ENCODE results near the gene ACSM6.
"Not testable (repeated sequence)": the region's sequence is repeated elsewhere in the genome, so short reads cannot be mapped to it uniquely, and the experiment has no call there.

The ACSM6 gene

DNA sequence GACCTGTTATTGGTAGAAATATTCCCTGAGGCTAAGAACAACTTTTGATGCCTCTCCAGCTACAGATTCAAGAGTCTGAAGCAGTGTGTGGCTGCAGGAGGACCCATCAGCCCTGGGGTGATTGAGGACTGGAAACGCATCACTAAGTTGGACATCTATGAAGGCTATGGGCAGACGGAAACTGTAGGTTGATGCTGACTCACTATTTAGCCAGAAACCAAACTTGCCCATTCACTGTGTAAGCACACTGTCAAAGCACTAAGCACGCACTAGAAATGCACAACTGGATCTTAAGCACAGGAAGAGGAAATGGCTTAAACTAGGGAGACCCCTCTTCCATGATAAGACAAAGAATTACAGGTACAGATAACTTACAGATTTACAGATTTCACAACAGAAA, 20.8 kb downstream of the ACSM6 start:
- DNase-seq (ENCODE audit: low read depth) = no peak

- DNase-seq (ENCODE audit: low read depth) = no peak
Observed at GRCh38 chr10:95217476-95217875, 23.4 kb downstream of the ACSM6 start.

- DNase-seq (ENCODE audit: low read depth) = no peak
Observed at GRCh38 chr10:95220539-95220938, 26.5 kb downstream of the ACSM6 start.

- peak; percentile 59 for DNase-seq (ENCODE audit: low read depth)
Observed at GRCh38 chr10:95221124-95221523, 27.1 kb downstream of the ACSM6 start.

DNA sequence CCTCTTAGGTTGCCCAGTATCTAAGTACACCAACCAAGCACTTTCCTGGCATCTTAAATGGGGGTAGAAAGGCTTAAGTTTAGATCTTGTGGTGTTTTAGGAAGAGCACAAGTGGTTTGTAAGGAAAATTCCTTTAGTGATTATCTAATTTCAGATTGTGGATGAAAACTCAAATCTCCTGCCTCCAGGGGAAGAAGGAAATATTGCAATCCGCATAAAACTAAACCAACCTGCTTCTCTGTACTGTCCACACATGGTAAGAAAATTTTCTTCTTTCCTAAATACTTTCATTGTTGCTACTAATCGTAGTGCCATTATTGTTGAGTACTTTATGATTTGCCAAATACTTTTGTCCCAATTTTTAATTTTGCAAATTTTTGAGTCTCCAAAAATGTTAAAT, 31.1 kb downstream of the ACSM6 start:
- DNase-seq (ENCODE audit: low read depth) = no peak

DNA sequence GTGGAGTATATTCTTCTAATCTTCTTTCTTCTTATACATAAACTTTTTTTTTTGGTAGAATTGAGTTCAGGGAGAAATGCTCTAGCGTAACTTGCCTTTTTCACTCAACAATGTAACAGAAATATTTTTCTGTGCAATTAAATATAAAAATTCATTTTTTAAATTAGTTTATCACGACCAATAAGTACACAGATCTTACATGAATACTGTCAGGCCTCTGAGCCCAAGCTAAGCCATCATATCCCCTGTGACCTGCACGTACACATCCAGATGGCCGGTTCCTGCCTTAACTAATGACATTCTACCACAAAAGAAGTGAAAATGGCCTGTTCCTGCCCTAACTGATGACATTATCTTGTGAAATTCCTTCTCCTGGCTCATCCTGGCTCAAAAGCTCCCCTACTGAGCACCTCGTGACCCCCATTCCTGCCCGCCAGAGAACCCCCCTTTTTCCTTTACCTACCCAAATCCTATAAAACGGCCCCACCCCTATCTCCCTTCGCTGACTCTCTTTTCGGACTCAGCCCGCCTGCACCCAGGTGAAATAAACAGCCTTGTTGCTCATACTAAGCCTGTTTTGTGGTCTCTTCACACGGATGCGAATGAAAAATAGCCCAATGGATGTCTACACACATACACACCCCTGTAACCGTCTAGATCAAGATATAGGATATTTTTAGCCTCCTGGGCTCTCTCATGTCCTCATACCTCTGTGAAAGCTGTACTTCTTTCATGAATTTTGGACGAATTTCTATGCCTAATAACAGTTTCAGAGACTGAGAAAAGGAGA, 35.1 kb downstream of the ACSM6 start:
- DNase-seq (ENCODE audit: low read depth) = not testable (repeated sequence)

DNA sequence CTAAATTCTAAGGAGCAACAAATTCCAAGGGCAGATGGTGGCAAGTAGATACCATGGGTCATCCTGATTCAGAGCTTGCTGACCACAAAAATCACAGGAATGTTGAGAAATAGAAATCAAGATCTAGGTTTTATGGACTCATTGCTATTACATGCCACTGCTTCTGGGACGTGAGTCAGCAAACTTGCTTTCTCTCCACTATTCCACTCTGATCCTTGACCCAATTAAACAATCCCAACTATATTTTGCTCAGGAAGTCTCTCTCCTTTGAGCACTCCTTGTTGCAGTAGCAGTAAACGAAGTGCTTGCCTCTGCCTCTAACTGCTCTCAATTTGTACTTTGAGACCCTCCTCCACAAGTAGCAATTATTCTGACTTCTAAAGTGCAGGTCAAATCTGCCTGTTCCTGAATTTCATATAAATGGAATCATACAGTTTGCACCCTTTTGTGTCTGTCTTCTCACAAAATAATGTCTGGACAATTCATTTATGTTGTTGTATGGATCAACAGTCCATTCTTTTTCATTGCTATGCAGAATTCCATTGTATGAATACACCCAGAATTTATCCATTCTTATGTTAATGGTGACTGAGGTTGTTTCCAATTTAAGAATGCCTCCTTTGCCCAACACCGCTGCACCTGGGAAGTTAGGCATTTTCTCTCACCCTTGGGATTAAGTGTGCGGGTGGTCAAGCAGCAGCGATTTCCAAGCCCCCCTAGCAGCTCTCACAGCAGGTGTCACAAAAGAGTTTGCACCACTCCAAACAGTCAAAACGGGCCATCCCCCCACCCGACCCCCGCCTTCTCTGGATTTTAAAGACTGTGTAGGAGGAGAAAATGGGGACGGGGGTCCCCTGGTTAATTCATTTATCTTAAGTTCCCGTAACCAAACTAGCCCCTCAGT, 35.9 kb downstream of the ACSM6 start:
- DNase-seq (ENCODE audit: low read depth) = peak; percentile 94

DNA sequence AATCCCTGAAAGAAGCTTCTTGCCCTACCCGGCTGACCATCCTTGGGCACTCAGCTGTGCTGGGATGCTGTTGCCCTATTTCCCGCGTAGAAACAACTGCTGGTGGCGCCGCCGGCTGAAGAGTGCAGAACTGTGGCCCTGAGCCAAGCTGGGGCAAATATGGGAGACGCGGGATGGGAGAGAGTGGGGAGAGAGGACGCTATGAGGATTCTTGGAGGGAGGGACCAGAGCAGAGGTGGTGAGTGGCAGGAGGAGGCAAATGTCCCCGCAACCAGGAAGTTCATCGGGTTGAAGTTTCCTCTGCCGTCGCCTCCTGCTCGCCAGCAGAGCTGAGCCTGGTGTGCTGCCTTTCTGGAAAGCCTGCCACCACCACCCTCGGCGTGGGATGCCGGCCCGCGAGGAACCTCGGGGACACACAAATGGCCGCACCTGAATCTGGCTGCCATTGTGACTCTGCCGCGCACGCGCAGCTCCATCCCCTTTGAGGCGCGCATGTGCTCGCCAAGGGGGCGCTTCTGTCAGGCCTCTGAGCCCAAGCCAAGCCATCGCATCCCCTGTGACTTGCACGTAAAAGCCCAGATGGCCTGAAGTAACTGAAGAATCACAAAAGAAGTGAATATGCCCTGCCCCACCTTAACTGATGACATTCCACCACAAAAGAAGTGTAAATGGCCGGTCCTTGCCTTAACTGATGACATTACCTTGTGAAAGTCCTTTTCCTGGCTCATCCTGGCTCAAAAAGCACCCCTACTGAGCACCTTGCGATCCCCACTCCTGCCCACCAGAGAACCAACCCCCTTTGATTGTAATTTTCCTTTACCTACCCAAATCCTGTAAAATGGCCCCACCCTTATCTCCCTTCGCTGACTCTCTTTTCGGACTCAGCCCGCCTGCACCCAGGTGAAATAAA, 36.9 kb downstream of the ACSM6 start:
- not testable (repeated sequence) for DNase-seq (ENCODE audit: low read depth)

DNA sequence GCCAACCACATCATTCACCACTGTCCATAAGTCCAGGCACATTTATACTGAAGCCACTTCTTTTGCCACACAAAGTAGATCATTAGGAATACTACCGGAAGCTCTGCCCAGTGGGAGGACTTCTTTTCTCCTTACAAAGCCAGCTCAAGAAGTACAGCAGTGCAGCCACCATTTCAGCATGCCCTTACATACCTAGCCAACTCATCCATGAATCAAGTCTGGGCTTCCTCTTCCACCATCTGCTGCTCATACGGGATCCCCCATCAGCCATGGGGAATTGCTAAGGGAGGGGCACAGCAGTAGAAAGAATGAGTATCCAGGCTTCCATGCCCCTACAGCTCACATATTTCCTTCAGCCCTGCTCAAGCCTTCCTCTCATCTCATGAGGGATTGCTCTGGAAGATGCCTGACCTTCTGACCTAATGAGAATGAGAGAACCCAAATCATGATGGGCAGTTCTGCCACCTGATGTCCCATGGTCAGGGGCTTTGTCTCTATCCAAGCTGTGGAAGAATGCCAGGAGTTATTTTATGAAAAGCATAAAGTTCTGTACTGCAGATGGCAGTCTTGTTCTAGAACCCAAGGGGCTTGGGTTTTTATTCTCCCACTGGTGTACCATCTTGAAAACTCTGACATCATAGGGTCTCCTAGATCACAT, 39.5 kb downstream of the ACSM6 start:
- no peak for DNase-seq (ENCODE audit: low read depth)

DNA sequence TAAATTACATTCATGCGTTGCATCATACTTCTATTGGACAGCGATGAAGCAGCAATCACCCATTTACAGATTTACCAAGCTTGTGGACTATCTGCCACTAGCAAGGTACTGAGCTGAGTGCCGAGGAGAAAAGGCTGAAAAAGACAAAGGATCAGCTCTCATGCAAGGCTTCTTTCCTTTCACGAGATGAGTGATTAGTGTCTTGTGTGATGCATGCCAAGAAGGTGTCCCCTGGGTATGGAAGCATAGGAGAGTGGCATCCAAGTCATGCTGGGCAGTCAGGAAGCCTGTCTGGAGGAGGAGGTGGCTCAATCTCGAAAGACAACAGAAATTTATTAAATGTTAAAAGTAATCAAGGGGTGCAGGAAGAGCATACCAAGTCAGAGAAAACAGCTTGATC, 40.9 kb downstream of the ACSM6 start:
- DNase-seq (ENCODE audit: low read depth) = no peak

- no peak for DNase-seq (ENCODE audit: low read depth)
Observed at GRCh38 chr10:95235676-95236067, 41.6 kb downstream of the ACSM6 start.

- peak; percentile 10 for DNase-seq (ENCODE audit: low read depth)
Observed at GRCh38 chr10:95236068-95236903, 42.2 kb downstream of the ACSM6 start.

- no peak for DNase-seq (ENCODE audit: low read depth)
Observed at GRCh38 chr10:95237376-95238170, 43.5 kb downstream of the ACSM6 start.

DNA sequence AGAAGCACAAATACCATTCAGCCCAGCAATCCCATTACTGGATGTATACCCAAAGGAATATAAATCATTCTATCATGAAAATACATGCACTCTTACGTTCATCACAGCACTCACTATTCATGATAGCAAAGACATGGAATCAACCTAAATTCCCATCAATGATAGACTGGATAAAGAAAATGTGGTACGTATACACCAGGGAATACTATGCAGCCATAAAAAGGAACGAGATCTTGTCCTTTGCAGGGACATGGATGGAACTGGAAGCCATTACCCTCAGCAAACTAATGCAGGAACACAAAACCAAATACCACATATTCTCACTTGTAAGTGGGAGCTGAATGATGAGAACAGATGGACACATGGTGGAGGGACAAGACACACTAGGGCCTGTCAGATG, 46.1 kb downstream of the ACSM6 start:
- DNase-seq (ENCODE audit: low read depth) = not testable (repeated sequence)

GRCh38 chr10:95240811-95241210, 46.8 kb downstream of the ACSM6 start:
- DNase-seq (ENCODE audit: low read depth) = no peak

DNA sequence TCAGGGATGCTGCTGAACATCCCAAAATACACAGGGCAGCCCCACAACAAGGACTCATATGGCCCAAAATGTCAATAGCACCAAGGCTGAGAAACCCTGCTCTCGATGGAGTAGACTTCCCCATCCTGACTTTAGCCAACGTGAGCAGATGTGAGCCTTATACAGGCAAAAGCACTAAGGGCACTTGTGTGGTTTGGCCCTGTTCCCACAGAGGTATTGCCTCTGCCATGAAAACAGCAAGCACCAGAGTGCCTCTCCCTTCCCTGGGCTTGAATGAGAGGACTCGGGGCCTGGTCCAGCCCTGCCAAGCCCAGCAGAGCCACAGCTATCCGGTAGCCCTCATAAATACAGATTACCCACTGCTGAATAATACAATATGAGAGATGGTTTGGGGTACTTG, 47.5 kb downstream of the ACSM6 start:
- DNase-seq (ENCODE audit: low read depth) = no peak

GRCh38 chr10:95242581-95243317, 48.7 kb downstream of the ACSM6 start:
- DNase-seq (ENCODE audit: low read depth) = peak; percentile 49

DNA sequence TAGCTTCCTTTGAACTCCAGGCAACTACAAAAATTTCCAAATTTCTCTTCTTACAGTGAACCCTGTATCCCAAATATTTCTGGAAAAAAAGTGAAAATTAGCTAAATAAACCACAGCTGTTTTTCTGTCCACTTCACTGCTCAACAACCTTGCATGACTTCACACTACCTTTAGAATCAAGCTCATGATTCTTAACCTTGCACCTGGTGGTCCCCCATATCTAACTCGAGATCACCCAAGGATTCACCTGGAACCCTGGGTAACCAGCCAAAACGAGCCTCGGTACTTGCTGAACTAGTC, 49.2 kb downstream of the ACSM6 start:
- no peak for DNase-seq (ENCODE audit: low read depth)

- no peak for DNase-seq (ENCODE audit: low read depth)
Observed at GRCh38 chr10:95244152-95244551, 50.1 kb downstream of the ACSM6 start.

Measured in fibroblast of gingiva (primary cell).